Stimulated activated naive CD8-positive, alpha-beta T cell treated with anti-CD3 and anti-CD28 coated beads, Interleukin-15, Interleukin-2, amounts not matched to agents 100 U/mL and 50 U/mL, for 24 hours (primary cell): Measurements from ENCODE around the gene SORCS2.

Source experiments
- ATAC-seq: fragments of 150-1000 bp; cut with Tn5 transposase; one replicate; pipeline ENCODE4 v1.10.0; 2021
- DNase-seq: peaks from one replicate; pipeline ENCODE4 v3.0.0; 2021

The SORCS2 gene

DNA sequence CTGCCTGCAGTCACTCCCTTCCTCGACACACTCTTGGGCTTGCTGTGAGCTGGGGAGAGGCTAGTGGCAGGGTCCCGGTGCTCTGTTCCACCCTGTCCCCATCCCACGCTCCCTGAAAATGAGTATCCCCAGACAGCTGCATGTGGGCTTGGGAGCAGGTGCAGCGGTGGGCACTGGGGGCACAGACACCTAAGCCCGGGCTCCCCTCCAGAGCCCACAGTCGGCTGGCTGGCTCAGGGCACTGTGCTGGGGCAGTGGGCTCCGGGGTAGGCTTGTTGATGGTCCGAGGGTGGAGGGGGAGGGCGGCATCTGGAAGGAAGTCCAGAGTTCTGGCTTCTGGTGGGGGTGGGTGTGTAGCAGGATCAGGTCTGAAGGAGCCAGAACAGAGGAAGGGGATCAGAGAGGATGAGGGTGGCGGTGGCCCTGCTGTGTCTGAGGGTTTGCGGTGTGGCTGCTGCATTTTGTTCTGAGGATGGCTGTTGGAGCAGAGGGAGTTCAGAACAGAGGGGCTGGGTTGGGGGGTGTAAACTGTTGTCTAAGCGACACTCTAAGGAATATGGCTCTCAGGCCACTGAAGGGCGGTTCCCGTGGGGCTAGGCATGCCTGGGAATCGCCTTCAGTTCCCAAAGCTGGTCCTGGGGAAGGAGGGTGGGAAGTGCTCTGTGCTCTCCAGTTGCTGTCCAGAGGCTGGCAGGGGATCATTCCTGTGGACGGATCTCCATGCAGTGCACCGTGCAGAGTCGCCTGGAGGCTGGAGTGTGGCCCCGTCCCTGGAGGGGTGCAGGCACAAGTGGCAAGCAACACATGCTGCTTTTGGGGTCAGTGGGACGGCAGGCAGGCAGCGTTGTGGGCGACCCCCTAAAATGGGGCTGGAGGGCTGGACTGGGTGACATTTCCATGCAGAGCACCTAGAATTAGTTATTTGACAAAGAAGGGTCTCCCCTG, 114.0 kb downstream of the SORCS2 start:
- ATAC-seq (no peak), DNase-seq (no peak)

DNA sequence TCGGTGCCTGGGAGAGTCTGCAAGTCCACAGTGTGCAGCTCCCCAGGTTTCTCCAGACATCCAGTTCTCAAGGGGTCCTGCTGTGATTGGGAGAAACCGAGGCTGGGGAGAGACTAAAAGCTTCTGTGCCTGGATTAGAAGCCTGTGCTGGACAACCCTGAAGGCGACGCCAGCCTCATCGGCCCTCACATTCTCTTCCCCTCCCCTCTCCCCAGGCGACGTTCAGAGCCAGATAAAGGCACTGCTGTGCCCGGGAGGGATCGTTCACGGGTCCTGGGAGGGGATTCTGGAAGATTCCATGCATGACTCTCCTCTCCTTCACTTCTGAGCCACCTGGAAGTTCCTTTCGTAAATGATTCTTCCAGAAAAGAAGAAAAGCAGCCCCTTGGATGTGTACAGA, 114.6 kb downstream of the SORCS2 start:
- DNase-seq: no peak
- no peak for ATAC-seq

DNA sequence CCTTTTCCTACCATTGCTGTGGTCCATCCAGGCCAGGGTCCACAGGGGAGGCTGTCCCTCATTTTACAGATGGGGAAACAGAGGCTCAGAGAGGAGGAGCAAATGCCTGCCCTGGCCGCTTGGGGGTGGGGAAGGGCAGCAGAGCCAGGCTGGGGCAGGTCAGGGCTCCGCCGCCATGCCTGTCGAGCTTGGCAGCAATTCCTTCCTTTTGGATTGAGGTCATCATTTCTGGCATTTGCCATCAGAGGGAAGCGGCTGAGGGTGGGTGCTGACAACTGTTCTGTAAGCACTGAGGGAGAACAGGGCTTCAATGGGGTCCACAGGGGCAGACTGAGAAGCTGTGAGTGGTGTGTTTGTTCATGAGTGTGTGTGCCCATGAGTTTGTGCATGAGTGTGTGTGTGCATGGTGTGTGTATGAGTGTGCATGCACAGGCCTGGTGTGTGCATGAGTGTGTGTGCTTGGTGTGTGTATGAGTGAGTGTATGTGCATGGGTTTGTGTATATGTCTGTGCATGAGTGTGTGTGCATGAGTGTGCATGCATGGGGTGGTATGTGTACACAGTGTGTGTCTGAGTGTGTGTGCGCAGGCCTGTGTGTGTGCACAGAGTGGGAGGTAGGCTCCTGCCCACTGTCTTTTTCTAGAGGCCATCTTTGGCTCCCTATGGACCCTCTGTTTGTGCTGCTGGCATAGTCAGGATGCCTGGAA, 115.2 kb downstream of the SORCS2 start:
- DNase-seq: no peak
- ATAC-seq: no peak

DNA sequence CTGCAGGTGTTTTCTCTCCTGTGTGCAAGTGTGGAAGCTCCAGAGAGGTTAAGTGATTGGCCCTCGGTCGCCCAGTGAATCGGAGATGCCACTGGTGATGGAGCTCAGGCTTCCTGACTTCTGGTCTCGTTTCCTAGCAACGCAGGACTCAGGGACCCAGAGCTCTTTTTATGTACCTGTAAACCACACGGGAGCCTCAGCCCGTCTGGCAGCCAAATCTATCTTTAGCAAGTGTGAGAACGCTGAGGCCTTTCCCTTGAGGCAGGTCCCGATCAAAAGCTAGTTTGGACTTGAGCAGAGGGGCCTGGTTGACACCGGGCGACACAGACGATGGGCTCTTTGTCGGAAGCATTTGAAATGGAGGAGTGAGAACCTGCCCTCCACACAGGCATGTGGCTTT, 116.8 kb downstream of the SORCS2 start:
- no peak for ATAC-seq

DNA sequence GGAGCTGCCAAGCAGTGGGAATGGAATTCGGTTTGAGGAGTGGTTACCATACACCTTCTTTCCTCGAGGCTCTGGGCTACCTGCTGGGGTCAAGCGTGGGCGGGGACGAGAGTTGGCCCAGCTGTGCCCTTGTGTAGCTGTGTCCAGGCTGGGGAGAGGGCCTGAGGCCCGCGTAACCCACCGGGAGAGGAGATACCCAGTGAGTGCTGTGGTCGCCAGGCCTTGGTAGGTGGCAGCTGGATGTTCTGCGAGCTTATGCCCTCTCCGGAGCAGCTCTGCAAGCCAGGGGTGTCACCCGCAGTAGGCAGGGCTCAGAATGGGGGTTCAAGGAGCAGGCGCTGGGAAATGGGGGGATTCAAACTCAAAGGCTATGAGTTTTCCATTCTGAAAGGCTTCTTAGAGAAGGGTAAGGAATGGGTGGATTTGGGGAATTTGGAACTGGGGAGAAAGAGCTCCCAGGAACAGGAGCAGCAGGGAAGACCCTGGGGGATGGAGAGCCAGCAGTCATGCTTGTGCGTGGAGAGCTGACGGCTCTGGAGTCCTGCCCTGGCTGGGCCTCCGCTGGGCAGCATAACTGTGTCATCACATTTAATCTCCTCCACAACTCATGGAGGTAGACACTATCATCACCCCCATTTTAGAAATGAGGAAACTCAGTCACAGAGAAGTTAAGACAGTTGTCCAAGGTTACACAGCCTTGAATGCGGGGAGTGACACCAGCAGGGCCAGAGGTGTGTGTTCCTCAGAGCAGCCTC, 117.5 kb downstream of the SORCS2 start:
- DNase-seq: no peak
- no peak for ATAC-seq

More for the DNA sequence above, 116.8 kb downstream of the SORCS2 start:
- DNase-seq: no peak

DNA sequence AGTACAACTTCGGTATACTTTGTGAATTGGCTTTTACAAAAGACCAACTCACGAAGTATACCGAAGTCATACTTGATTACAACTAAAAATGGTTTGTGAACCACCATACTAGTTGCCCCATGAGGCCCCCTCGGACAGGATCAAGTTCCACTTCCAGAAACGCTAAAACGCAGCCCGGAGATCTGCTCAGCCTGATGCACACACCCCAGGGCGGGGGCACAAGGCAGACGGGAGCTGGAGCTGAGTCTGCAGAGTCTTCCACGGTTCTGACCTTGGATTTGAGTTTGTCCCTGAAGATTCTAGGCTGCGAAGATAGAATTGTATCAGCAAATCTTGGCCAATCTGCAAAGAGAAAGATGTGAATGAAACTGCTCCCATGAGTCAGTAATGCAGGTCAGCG, 118.1 kb downstream of the SORCS2 start:
- no peak for ATAC-seq

DNA sequence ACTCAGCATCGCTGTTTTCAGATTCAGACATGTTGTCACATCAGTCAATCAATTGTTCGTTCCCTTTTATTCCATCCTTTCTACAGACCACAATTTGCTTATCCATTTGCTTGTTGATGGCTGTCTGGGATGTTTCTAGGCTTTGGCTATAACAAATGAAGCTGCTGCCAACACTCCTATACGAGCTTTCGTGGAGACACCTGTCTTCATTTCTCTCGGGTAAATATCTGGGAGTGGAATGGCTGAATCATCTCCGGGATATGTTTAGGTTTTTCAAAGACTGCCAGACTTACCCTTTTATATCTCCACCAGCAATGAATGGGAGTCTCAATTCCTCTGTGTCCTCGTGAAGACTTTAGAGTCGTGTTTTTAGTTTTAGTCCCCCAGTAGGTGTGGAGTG, 118.9 kb downstream of the SORCS2 start:
- DNase-seq: no peak
- no peak for ATAC-seq

More for the DNA sequence above, 118.1 kb downstream of the SORCS2 start:
- DNase-seq: no peak

DNA sequence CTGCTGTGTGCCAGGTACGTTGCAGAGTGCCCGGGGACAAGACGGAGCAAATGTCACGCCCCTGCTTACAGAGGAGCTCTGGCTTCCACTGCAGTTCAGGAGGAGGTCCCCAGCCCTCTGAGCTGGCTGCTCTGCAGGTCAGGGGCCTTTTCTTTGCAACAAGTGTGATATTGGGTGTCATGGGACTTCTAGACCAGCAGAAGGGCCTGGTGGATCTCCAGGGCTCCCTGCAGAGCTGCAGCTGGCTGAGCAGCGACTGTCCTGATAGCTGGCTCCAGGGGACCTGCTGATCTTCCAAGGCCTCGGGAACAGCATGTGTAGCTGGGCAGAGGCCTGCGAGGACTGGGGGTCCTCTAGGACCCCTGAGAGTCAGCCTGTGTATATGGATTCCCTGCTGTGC, 120.4 kb downstream of the SORCS2 start:
- DNase-seq (no peak), ATAC-seq (no peak)

DNA sequence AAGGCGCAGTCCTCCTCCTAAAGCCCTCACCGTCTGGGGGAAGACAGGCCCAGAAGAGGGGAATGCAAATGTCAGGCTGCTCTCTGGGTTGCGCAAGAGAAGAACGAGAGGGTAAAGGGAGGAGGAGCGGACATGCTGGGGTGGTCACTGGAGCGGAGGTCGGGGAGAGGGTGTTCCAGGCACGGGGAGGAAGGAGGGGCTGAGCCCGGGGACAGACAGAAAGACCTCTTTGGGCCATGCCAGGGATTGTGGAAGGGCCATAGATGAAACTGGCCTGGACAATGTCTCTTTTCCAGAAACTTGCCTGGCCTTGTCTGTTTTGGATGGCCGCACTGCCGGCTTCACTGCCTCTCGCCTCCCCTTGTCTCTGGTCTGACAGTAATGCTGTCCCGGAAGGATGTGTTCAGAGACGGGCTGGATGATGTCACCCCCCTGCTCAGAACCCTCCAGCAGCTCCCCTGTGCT, 121.0 kb downstream of the SORCS2 start:
- ATAC-seq (no peak), DNase-seq (no peak)

DNA sequence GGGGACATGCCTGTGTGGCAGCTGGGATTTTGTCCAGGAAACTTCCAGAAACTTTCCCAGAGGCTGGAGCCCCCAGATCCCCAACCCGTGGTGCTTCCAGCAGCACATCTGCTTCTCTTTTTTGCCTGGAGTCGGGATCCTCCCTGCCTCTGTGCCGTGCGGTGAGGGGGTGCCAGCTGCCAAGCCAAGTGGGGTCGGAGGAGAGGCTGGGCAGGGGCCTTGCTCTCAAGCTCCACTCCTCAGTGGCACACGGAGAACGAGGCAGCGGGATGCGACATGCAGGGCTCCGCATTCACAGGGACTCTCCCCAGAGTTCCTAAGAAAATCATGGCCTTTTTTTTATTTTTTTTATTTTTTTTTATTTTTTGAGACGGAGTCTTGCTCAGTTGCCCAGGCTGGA, 121.7 kb downstream of the SORCS2 start:
- ATAC-seq: no peak
- no peak for DNase-seq

DNA sequence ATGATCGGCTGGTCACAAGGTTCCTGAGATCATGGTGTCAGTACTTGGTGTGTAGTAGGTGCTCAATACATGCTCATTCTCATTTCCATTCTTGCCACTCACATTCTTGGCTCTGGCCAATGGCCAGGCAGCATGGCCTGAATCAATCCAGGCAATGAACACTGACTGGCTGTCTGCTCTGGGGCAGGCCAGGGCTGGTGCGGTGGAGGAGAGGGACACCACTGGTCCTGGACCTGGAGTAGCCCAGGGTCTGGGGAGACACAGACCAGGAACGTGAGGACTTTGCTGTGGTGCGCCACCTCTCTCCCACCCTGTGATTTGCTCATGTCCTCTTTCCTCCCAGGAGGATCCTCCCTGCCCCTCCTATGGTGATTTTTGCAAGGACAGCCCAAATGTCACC, 122.9 kb downstream of the SORCS2 start:
- DNase-seq: no peak
- no peak for ATAC-seq

DNA sequence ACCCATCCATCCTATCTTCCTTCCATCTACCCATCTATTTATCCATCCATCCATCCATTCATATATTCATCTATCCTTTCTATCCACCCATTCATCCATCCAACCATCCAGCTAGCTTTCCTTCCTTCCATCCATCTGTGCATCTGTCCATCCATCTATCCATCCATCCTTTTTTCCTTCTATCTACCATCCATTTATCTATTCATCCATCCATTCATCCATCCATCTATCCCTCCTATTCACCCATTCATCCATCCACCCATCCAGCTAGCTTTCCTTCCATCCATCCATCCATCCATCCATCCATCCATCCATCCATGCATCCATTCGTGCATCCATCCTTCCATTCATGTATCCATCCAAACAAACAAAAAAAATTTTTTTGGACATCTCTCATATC, 123.6 kb downstream of the SORCS2 start:
- no peak for ATAC-seq
- DNase-seq: no peak

DNA sequence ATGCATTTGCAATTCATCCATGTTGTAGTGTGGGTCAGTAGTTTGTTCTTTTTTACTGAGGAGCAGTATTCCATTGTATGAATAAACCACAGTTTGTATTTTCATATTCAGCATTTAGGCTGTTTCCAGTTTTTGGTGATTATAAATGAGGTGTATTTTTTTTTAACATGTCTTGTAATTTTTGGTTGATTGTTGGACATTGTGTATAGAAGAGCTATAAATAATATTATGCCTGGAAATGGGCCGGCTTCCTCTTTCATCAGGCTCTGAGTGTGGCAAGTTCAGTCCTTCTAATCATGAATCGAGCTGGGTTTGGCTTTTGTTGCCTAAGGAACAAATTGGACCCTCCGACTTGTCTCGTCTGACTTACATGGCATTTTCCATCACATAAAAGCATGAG, 126.7 kb downstream of the SORCS2 start:
- ATAC-seq (no peak), DNase-seq (no peak)

DNA sequence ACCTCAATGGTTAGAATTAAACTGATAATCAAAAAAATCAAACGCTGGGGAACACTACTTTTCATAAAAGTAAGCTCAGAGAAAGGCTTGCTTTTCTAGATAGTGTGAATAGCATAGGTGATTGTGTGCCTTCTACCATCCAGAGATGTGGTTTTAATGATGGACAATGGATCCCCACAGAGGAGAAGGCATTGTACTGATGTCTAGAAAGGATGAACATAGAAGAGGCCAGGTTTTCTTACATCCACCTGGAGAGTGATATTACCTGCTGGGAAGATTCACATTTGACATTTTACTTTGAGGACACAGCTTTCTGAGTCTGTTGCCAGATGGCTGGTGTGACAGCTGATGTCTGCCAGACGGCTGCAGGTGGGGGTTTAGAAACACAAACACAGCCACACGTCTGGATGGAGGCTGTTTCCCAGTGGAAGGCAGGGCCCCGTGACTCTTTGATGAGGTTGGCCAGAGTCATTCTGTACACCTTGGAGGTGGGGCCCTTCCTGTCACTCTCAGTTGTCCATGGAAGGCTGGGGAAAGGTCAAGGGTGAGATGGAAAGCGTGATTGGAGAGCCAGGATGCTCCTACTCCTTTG, 128.0 kb downstream of the SORCS2 start:
- DNase-seq (no peak), ATAC-seq (no peak)

DNA sequence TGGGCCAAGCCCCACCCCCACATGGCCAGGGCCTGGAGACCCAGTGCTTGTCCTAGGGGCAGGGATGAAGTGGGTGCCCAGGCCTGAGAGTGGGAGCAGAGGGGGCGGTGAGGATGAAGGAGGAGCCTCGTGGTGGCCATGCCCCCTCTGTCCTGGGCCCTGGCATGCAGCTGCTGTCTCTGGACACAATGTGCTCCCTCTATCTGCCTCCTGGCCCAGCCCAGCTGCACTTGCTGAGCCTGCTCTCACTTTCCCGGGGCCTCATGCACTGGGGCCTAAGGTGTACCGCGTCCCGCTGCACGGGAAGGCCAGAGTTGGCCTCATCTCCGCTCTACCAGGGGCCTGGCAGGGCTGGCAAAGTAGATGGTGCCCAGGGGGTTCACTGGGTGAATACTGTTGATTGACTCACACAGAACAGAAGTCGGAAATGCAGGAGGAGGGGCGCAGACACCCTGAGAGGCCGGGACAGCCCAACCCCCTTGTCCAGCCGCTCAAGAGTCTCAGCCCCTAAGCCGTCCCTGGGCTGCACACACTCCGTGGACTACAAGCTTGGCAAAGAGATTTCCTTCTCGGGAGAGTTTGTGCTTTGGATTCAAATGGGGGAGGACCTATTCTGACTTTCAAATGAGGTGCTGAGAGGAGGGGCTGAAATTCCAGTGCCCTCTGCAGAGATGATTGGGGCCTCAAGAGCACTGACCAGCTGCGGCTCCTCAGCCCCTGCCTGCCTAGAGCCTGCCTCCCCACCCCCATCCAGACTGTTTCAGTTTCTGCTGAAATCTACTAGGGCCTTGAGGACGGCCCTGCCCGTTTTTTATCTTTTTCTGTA, 130.0 kb downstream of the SORCS2 start:
- ATAC-seq: no peak
- no peak for DNase-seq

DNA sequence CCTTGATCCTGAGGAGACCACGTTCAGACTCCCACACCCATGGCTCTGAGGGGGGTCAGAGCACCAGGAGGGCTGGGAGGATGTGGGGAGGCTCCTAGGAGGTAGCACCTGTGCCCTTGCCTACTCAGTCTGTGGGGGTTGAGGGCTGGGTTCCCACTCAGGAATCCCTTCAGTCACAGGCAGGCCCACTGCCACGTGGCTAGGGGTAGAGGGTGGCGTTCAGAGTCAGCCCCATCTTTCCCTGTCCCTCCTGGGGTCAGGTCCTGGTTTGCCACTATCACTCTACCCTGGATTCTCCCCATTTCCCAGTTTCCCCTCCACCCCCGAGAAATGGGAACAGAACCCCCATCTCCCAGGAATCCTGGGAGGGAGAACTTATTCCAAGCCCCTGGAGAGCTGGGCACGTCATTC, 131.1 kb downstream of the SORCS2 start:
- ATAC-seq (no peak), DNase-seq (no peak)

DNA sequence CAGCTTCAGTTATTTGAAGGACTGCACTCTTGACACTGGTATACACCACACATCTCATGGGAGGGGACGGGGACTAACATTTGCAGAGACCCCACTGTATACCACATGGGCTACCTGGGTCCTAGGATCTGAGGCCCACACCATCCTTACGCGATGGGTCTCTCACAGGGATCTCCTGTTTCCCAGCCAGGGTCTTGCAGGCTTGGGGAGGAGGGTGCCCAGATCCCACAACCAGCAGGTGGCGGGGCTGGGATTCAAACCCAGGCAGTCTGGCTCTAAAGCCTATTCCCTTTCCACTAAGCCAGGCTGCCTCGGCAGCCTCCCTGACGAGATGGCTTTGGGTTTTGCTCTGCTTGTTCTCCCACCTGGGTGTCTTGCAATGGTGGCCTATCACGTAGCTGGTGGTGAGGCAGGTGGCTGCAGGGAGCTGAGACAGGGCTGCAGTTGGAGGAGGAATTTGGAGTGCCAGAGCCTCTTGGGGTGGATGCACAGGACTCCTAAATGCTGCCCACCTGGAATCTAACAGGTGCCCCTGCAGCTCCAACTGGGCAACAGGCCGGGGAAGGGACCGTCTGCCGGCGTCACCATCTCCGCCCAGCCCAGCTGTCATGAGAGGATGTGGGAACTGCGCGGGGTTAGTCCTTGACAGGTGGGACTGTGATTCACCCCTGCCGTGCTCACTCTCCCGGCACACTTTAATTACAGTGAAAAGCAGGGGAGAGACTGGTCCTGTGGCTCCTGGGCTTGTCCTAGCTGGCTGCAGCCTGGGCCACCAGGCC, 131.7 kb downstream of the SORCS2 start:
- no peak for DNase-seq
- peak; percentile 32 for ATAC-seq

DNA sequence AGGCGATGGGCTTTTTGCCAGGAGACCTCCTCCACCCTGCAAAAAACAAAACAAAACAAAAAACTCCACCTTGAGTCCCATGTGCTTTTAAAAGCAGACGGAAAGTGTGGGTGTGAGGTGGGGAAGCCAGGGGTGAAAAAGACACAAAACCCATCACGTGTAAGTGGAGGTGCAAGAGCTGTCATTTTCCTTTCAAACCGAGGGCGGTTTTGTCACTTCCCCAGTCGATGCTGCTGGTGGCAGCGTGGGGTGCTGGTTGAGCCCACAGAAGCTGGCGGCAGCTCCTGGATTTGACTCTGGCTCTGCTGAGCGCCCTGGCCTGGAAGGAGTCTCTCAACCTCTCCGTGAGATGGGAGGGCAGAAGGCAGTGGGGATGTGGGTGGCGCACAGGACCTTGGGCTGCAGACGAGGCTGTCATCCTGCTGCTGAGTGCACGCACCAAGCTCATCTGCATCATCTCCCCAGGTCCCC, 132.3 kb downstream of the SORCS2 start:
- no peak for ATAC-seq
- DNase-seq: peak; percentile 6

DNA sequence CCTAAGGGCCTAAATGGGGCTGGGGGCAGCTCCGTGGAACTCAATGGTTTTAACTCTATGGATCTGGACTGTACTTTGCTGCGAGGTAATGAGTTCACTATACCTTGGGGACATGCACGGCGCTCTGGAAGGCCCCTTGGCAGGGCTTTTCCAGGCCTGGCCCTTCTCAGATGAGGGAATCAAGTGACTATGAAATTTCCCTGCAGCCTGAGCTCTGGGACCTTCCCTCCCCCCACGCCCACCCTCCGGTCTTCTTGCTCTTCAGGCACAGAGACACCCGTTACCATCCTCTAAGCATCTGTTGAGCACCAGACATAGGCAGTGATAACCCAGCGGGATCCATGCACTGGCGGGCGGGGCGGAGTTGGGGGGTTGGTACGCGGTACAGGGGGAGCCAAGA, 133.2 kb downstream of the SORCS2 start:
- no peak for DNase-seq
- ATAC-seq: no peak

DNA sequence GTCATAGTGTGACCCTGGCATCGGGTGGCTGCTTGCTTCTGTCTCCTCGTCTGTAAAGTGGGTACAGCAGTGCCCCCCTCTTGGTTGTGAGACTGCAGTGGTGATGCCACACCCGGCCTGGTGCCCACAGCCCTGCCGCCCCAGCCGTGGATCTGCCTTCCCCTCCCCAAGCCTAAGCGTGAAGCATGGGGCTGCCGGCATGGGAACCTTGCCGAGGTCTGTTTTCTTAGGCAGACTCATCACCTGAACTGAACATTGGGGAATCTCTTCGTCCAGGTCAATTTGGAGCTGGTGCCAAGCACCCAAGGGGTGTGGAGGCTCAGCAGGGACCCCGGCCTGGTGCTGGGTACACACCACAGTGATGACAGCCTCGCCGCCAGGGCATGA, 134.0 kb downstream of the SORCS2 start:
- DNase-seq (no peak), ATAC-seq (no peak)
